ENCODE measurements around the gene RSRC1.

RSRC1 gene

GRCh38 chr3:158379517-158379916, 269.6 kb downstream of the RSRC1 start:
- Histone ChIP-seq H3K27ac (ENCODE audit: low read depth, low read length, poor library complexity, severe bottlenecking) (no peak overlapping the region), H3K79me2 (ENCODE audit: insufficient read depth, low read length) (no peaks in the 10 kb centered on the region), H3K27me3 (ENCODE audit: insufficient read depth, low read length) (no peaks in the 10 kb centered on the region)

GRCh38 chr3:158381262-158381868, 271.5 kb downstream of the RSRC1 start:
- Histone ChIP-seq H3K4me2 (ENCODE audit: low read length) (no peak overlapping the region), H3K4me1 (ENCODE audit: insufficient read depth, low read length, severe bottlenecking) (peaks cover 8% of the 10 kb centered on the region), H3K27me3 (ENCODE audit: insufficient read depth, low read length) (no peaks in the 10 kb centered on the region), H3K27ac (ENCODE audit: low read depth, low read length, poor library complexity, severe bottlenecking) (no peak overlapping the region), H2AFZ (ENCODE audit: low read length) (no peak overlapping the region), H3F3A (ENCODE audit: insufficient read depth, low read length) (no peaks in the 10 kb centered on the region), H4K20me1 (ENCODE audit: insufficient read depth, low read length) (no peaks in the 10 kb centered on the region), H3K36me3 (ENCODE audit: insufficient read depth, low read length) (no peaks in the 10 kb centered on the region), H3K9me2 (ENCODE audit: low read depth, low read length) (no peaks in the 10 kb centered on the region), H3K9ac (ENCODE audit: low read length) (no peak overlapping the region), H3K9me3 (ENCODE audit: low read length) (no peaks in the 10 kb centered on the region), H3K79me2 (ENCODE audit: insufficient read depth, low read length) (no peaks in the 10 kb centered on the region), H3K4me3 (ENCODE audit: low read depth, low read length, poor library complexity, severe bottlenecking) (no peak overlapping the region)
- TF ChIP-seq EZH2 (IDR thresholded peaks at IDR 0.05; ENCODE audit: borderline replicate concordance, low read length) (no peak), CTCF (IDR thresholded peaks at IDR 0.05; ENCODE audit: low read length) (no peak)

More at GRCh38 chr3:158379517-158379916, 269.6 kb downstream of the RSRC1 start:
- Histone ChIP-seq H3K4me1 (ENCODE audit: insufficient read depth, low read length, severe bottlenecking) (peaks cover 8% of the 10 kb centered on the region), H3K9ac (ENCODE audit: low read length) (no peak overlapping the region), H3F3A (ENCODE audit: insufficient read depth, low read length) (no peaks in the 10 kb centered on the region), H3K9me3 (ENCODE audit: low read length) (no peaks in the 10 kb centered on the region), H3K9me2 (ENCODE audit: low read depth, low read length) (no peaks in the 10 kb centered on the region), H3K4me3 (ENCODE audit: low read depth, low read length, poor library complexity, severe bottlenecking) (no peak overlapping the region), H3K4me2 (ENCODE audit: low read length) (no peak overlapping the region), H3K36me3 (ENCODE audit: insufficient read depth, low read length) (no peaks in the 10 kb centered on the region), H4K20me1 (ENCODE audit: insufficient read depth, low read length) (no peaks in the 10 kb centered on the region), H2AFZ (ENCODE audit: low read length) (no peak overlapping the region)
- TF ChIP-seq CTCF (IDR thresholded peaks at IDR 0.05; ENCODE audit: low read length) (no peak), EZH2 (IDR thresholded peaks at IDR 0.05; ENCODE audit: borderline replicate concordance, low read length) (no peak)

GRCh38 chr3:158382479-158382878, 272.6 kb downstream of the RSRC1 start:
- H3F3A ChIP-seq (ENCODE audit: insufficient read depth, low read length): no peaks in the 10 kb centered on the region
- H3K36me3 ChIP-seq (ENCODE audit: insufficient read depth, low read length): no peaks in the 10 kb centered on the region
- no peaks in the 10 kb centered on the region for H3K9me3 ChIP-seq (ENCODE audit: low read length)
- H3K27ac ChIP-seq (ENCODE audit: low read depth, low read length, poor library complexity, severe bottlenecking): no peak overlapping the region
- H3K4me1 ChIP-seq (ENCODE audit: insufficient read depth, low read length, severe bottlenecking): peaks cover 8% of the 10 kb centered on the region
- TF ChIP-seq CTCF (IDR thresholded peaks at IDR 0.05; ENCODE audit: low read length) (no peak), EZH2 (IDR thresholded peaks at IDR 0.05; ENCODE audit: borderline replicate concordance, low read length) (no peak)
- no peak overlapping the region for H3K9ac ChIP-seq (ENCODE audit: low read length)
- H4K20me1 ChIP-seq (ENCODE audit: insufficient read depth, low read length): no peaks in the 10 kb centered on the region
- no peak overlapping the region for H3K4me3 ChIP-seq (ENCODE audit: low read depth, low read length, poor library complexity, severe bottlenecking)
- no peaks in the 10 kb centered on the region for H3K79me2 ChIP-seq (ENCODE audit: insufficient read depth, low read length)
- no peak overlapping the region for H2AFZ ChIP-seq (ENCODE audit: low read length)
- no peaks in the 10 kb centered on the region for H3K27me3 ChIP-seq (ENCODE audit: insufficient read depth, low read length)
- H3K4me2 ChIP-seq (ENCODE audit: low read length): no peak overlapping the region
- no peaks in the 10 kb centered on the region for H3K9me2 ChIP-seq (ENCODE audit: low read depth, low read length)
